Measurements from ENCODE around the gene REXO5.
"Not testable (repeated sequence)": the region's sequence is repeated elsewhere in the genome, so short reads cannot be mapped to it uniquely, and the experiment has no call there.

Gene REXO5

GRCh38 chr16:20803561-20804214, 2.6 kb upstream of the REXO5 start:
- H3K27ac ChIP-seq (ENCODE audit: extremely low read depth, low read depth, low read length): no peak overlapping the region
- H3K9me3 ChIP-seq (ENCODE audit: control insufficient read depth, insufficient read depth, low read depth, low read length): no peaks in the 10 kb centered on the region
- CTCF ChIA-PET: interaction anchor here (0.7 to 1.1 kb wide), 3 partner anchors 108 to 278 kb away, joined by 3 read pairs; no protein-coding TSS in a partner anchor
- H3K36me3 ChIP-seq (ENCODE audit: control insufficient read depth in 2 of 2, insufficient read depth in 1 of 2, low read length in 2 of 2): peaks cover 29 to 33% of the 10 kb centered on the region in 2 experiments
- H3K4me3 ChIP-seq (ENCODE audit: low read depth, low read length): no peak overlapping the region
- no peak for TF ChIP-seq ZNF580 (tag by site-specific recombination; IDR thresholded peaks at IDR 0.05)
- POLR2A ChIA-PET: no interaction called here
- H3K4me1 ChIP-seq (ENCODE audit: control insufficient read depth, insufficient read depth, low read length): no peaks in the 10 kb centered on the region

GRCh38 chr16:20805684-20806167, 601 bp upstream of the REXO5 start:
- not testable (repeated sequence) for H3K4me1 ChIP-seq (ENCODE audit: control insufficient read depth, insufficient read depth, low read length); H3K9me3 ChIP-seq (ENCODE audit: control insufficient read depth, insufficient read depth, low read depth, low read length)
- ChIA-PET CTCF (interaction anchor here (0.8 to 1.1 kb wide), 2 partner anchors 8 to 29 kb away, joined by 3 to 4 read pairs; no protein-coding TSS in a partner anchor), POLR2A (interaction anchor here (0.5 to 1.8 kb wide), 6 partner anchors 11 to 272 kb away, joined by 3 to 10 read pairs (median 6); partner anchors contain the start of genes DCUN1D3 and LYRM1)
- Histone ChIP-seq H3K36me3 (ENCODE audit: control insufficient read depth in 2 of 2, insufficient read depth in 1 of 2, low read length in 2 of 2) (peaks cover 17 to 20% of the 10 kb centered on the region in 2 experiments), H3K4me3 (ENCODE audit: low read depth, low read length) (peak overlapping the region; percentile 70), H3K27ac (ENCODE audit: extremely low read depth, low read depth, low read length) (peak overlapping the region; percentile 96)
- 0 out of 2 replicates have a peak, but pooled peaks have one; percentile 28 for TF ChIP-seq ZNF792 (tag by site-specific recombination; IDR thresholded peaks at IDR 0.05)

GRCh38 chr16:20807862-20808261, 1.5 kb downstream of the REXO5 start:
- CTCF ChIA-PET: interaction anchor here (0.6 kb wide), 1 partner anchor 297 kb away, joined by 4 read pairs; no protein-coding TSS in a partner anchor

GRCh38 chr16:20811889-20812439, 5.6 kb downstream of the REXO5 start:
- Histone ChIP-seq H3K36me3 (ENCODE audit: control insufficient read depth in 2 of 2, insufficient read depth in 1 of 2, low read length in 2 of 2) (peaks cover 5 to 42% of the 10 kb centered on the region in 2 experiments; a peak in 2 of 3 replicates), H3K4me1 (ENCODE audit: control insufficient read depth, insufficient read depth, low read length) (no peaks in the 10 kb centered on the region), H3K4me3 (ENCODE audit: low read depth, low read length) (no peak overlapping the region), H3K27ac (ENCODE audit: extremely low read depth, low read depth, low read length) (no peak overlapping the region), H3K9me3 (ENCODE audit: control insufficient read depth, insufficient read depth, low read depth, low read length) (no peaks in the 10 kb centered on the region)
- CTCF ChIA-PET: no interaction called here
- peak; percentile 78 for TF ChIP-seq KLF1 (tag by site-specific recombination; IDR thresholded peaks at IDR 0.05)
- no peak for TF ChIP-seq ZNF785 (tag by site-specific recombination; IDR thresholded peaks at IDR 0.05)
- TF ChIP-seq ZNF311 (tag by site-specific recombination; IDR thresholded peaks at IDR 0.05; ENCODE audit: borderline replicate concordance): no peak
- no peak for TF ChIP-seq ZNF24 (tag by site-specific recombination; IDR thresholded peaks at IDR 0.05)
- no peak for TF ChIP-seq ZSCAN5A (tag by site-specific recombination; IDR thresholded peaks at IDR 0.05)
- TF ChIP-seq ZNF704 (tag by site-specific recombination; IDR thresholded peaks at IDR 0.05): no peak
- TF ChIP-seq ZNF37A (tag by site-specific recombination; IDR thresholded peaks at IDR 0.05): no peak
- POLR2A ChIA-PET: no interaction called here

More at GRCh38 chr16:20807862-20808261, 1.5 kb downstream of the REXO5 start:
- no peak for TF ChIP-seq KLF10 (tag by site-specific recombination; IDR thresholded peaks at IDR 0.05)
- TF ChIP-seq ZBTB48 (tag by site-specific recombination; IDR thresholded peaks at IDR 0.05): 0 out of 2 replicates have a peak, but pooled peaks have one; percentile 47
- TF ChIP-seq TRIM28 (IDR thresholded peaks at IDR 0.05; ENCODE audit: borderline replicate concordance, low read length): no peak
- Histone ChIP-seq H3K4me3 (ENCODE audit: low read depth, low read length) (no peak overlapping the region), H3K9me3 (ENCODE audit: control insufficient read depth, insufficient read depth, low read depth, low read length) (no peaks in the 10 kb centered on the region), H3K4me1 (ENCODE audit: control insufficient read depth, insufficient read depth, low read length) (no peaks in the 10 kb centered on the region), H3K27ac (ENCODE audit: extremely low read depth, low read depth, low read length) (no peak overlapping the region; the same call in 1 of the 2 replicates), H3K36me3 (ENCODE audit: control insufficient read depth in 2 of 2, insufficient read depth in 1 of 2, low read length in 2 of 2) (peaks cover 0 to 9% of the 10 kb centered on the region in 2 experiments; a peak in 2 of 3 replicates)
- POLR2A ChIA-PET: interaction anchor here (0.5 kb wide), 1 partner anchor 1480 kb away, joined by 5 read pairs; no protein-coding TSS in a partner anchor
